Temporal lobe (tissue), 2 donors: ENCODE results near the gene TKT. TPM values are rescaled to one million over a fixed set of nuclear protein-coding genes. Genes with fewer than 3 reads are reported as not detected.

Source experiments
- small RNA-seq: library from RNA; depleted of rRNA; stranded (forward); fragments of <200 nt; gene quantifications from one replicate; pipeline ENCODE3, GENCODE V24; 2014; ENCODE audit warnings: low replicate concordance
- total RNA-seq: library from RNA; depleted of rRNA; stranded (reverse); fragments of >200 nt; gene quantifications from one replicate; pipeline ENCODE4 v1.2.3, GENCODE V29; 2014

The TKT gene
- total RNA-seq, 1 donor from 2014 or later = 95.1 TPM

Small RNAs within 50 kb of the gene (small RNA-seq; reads per million reads assigned to genes)
- not detected for gene RF00019

Other genes with a start within 250 kb of the TKT start
- 16.7 TPM for gene SFMBT1, start 209.9 kb downstream of the TKT start, total RNA-seq
- gene RFT1, start 125.6 kb downstream of the TKT start, total RNA-seq = 5.9 TPM
- 0.98 TPM for gene PRKCD, start 94.8 kb downstream of the TKT start, total RNA-seq
- gene DCP1A, start 91.5 kb upstream of the TKT start, total RNA-seq = 13.3 TPM
- gene CACNA1D, start 238.6 kb upstream of the TKT start, total RNA-seq = 20.9 TPM